K562 (cell line): ENCODE data around the gene GPR15LG. TPM values are rescaled to one million over a fixed set of nuclear protein-coding genes. Genes with fewer than 3 reads are reported as not detected.
A peak's percentile ranks its signal among the peaks of the same experiment; 100 is the strongest.

Experiments used
- ATF3 ChIP-seq, 2 experiments: fragments of 450-650 bp in 1 of 2; sonication (generic) in 1 of 2; formaldehyde crosslinking in 1 of 2; IDR thresholded peaks in 1 of 2; conservative IDR thresholded peaks in 1 of 2; 2 replicates each; pipeline versions ENCODE4 v1.6.1 to v1.8.1; 2016 to 2023; ENCODE audit warnings: mild to moderate bottlenecking in 2 of 2, moderate library complexity in 2 of 2, inconsistent platforms in 1 of 2, missing genetic modification reagents in 1 of 2
- CTBP1 ChIP-seq: fragments of 450-650 bp; IDR thresholded peaks from 2 replicates; pipeline ENCODE4 v1.6.1; 2016; ENCODE audit warnings: borderline replicate concordance
- ESRRA ChIP-seq: fragments of 450-650 bp; IDR thresholded peaks from 2 replicates; pipeline ENCODE4 v1.6.1; 2014; ENCODE audit warnings: low read depth, mild to moderate bottlenecking, moderate library complexity, borderline replicate concordance
- JUND ChIP-seq, 2 experiments: IDR thresholded peaks; 2 replicates in 1 of 2; 3 replicates in 1 of 2; pipeline ENCODE4 v1.6.1; 2011; ENCODE audit warnings: borderline replicate concordance in 2 of 2, low read depth in 2 of 2, low read length in 2 of 2, improper control_type of control experiment in 1 of 2, missing biosample characterization in 1 of 2, missing genetic modification characterization in 1 of 2, missing genetic modification reagents in 1 of 2
- L3MBTL2 ChIP-seq: fragments of 450-650 bp; IDR thresholded peaks from 2 replicates; pipeline ENCODE4 v1.6.1; 2016; ENCODE audit warnings: mild to moderate bottlenecking, moderate library complexity
- MGA ChIP-seq: fragments of 450-650 bp; IDR thresholded peaks from 2 replicates; pipeline ENCODE4 v1.6.1; 2016; ENCODE audit warnings: mild to moderate bottlenecking, moderate library complexity
- NR2C2 ChIP-seq, 2 experiments: fragments of 200-800 bp in 1 of 2; sonication (Bioruptor generic) in 1 of 2; sonication (generic) in 1 of 2; formaldehyde crosslinking in 1 of 2; IDR thresholded peaks; 2 replicates each; pipeline versions ENCODE4 v1.6.1 to v1.8.0; 2016 to 2022; ENCODE audit warnings: mild to moderate bottlenecking in 1 of 2, missing compliant biosample characterization in 1 of 2, missing genetic modification characterization in 1 of 2, missing genetic modification reagents in 1 of 2
- polyA plus RNA-seq, 8 experiments: library from polyadenylated mRNA; depleted of rRNA in 4 of 8; stranded (reverse) in 5 of 8; unstranded in 3 of 8; fragments of >200 nt; fragmentation: Nextera tagmentation in 2 of 8; fragmentation: Illumina TruSeq in 1 of 8; extraction: Ambion mirVana in 2 of 8; extraction: Trizol in 1 of 8; gene quantifications; 2 replicates each; pipeline versions ENCODE4 v1.2.1 to v1.2.3, GENCODE V29; 2011 to 2014; ENCODE audit warnings: inconsistent platforms in 1 of 8, missing spikeins in 1 of 8
- total RNA-seq, 7 experiments: library from RNA; depleted of rRNA in 6 of 7; stranded (reverse); fragments of >200 nt in 6 of 7; fragmentation: Illumina TruSeq in 2 of 7; extraction: Trizol in 2 of 7; gene quantifications; 2 replicates each; pipeline versions ENCODE4 v1.2.1 to v1.2.3, GENCODE V29; 2011 to 2021; ENCODE audit warnings: low replicate concordance in 1 of 7

The GPR15LG gene
- total and polyA plus RNA-seq, 9 of the 15 experiments (the other 6 are each of a cell fraction or from before 2014, with no cell fraction given): 0.51 TPM; not detected in 8

- TF ChIP-seq MGA (peak; percentile 36; the same call in 1 of the 2 replicates), ESRRA (peak; percentile 79), L3MBTL2 (peak; percentile 50), NR2C2 (CRISPR knock-in tag; IDR thresholded peaks at IDR 0.05) (no peak), NR2C2 (tag; IDR thresholded peaks at IDR 0.05) (peak; percentile 45; the same call in 1 of the 2 replicates), ATF3 (IDR thresholded peaks at IDR 0.05) (peak; percentile 96), ATF3 (CRISPR knock-in tag; conservative IDR thresholded peaks at IDR 0.05) (no peak), JUND (IDR thresholded peaks at IDR 0.05; ENCODE audit: borderline replicate concordance, low read depth, low read length) (peak; percentile 94), JUND (tag; IDR thresholded peaks at IDR 0.05; ENCODE audit: borderline replicate concordance, low read depth, low read length) (peak; percentile 81; the same call in 2 of the 3 replicates), CTBP1 (peak; percentile 98)
Measured at GRCh38 chr10:84156768-84157167, 16.8 kb upstream of the GPR15LG start (continued).
